22Rv1 (cell line): ENCODE results near the gene ZBTB14.
A peak's percentile ranks its signal among the peaks of the same experiment; 100 is the strongest.

ENCODE experiments used
- H3K27ac ChIP-seq: fragments of 450-650 bp; 2 replicates; pipeline ENCODE4 v1.5.1; 2017
- CTCF ChIP-seq: fragments of 450-650 bp; IDR thresholded peaks from 2 replicates; pipeline ENCODE4 v1.5.1; 2017; ENCODE audit warnings: mild to moderate bottlenecking
- ZFX ChIP-seq: fragments of 450-650 bp; IDR thresholded peaks from 2 replicates; pipeline ENCODE4 v1.6.1; 2017; ENCODE audit warnings: antibody characterized with exemption, borderline replicate concordance

The ZBTB14 gene

GRCh38 chr18:5298156-5298852 is 2.8 kb upstream of the ZBTB14 start:
- no peak overlapping the region for H3K27ac ChIP-seq
- TF ChIP-seq CTCF (no peak), ZFX (no peak)

DNA sequence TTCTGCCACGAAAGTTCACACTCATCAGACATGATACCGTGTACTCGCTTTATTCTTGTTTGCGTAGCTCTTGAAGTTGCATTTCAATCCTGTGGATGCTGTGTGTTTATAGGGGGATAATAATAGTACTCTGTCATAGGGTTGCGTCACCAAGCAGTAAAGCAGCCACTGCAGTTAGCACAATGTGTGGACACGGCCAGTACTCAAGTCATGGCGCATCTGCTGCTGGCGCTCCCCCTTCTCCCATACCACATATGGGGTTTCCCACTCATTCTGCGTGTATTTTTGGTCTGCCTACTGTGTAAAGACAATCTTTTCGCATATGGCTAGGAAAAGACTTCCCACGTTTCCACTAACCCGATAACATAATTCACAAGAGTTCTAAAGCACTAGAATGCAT is 2.1 kb upstream of the ZBTB14 start:
- H3K27ac ChIP-seq: peak overlapping the region; percentile 99; the same call in 1 of the 2 replicates
- no peak for TF ChIP-seq CTCF
- no peak for TF ChIP-seq ZFX

DNA sequence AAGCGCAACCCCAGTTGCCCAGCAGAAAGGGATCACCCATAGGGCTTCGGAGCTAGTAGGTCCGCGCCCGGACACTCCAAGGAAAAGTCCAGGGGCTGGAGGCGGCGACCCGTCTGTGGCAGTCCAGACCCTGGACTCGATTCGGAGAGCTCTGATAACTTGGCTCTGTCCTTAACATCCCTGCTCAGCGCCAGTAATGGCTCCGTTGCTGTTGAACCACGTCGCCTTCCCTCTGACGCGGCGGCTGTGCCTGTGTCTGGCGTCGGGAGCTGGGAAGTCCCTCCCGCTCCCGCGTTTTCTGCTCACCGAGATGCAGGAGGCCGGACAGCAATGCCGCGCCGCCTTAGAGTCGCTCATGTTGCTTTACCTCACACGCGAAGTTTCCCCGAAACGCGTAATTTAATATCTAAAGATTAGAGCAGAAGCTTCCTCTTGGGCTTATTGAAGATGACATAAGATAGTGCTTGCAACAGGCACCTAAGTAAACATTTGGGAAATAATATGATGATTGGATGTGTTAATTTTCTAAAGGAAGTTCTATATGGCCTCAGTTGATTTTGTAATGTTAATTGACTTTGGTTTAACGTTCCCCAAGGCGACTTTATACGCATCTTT is 1.3 kb upstream of the ZBTB14 start:
- TF ChIP-seq CTCF (no peak), ZFX (no peak)
- peak overlapping the region; percentile 99 for H3K27ac ChIP-seq

DNA sequence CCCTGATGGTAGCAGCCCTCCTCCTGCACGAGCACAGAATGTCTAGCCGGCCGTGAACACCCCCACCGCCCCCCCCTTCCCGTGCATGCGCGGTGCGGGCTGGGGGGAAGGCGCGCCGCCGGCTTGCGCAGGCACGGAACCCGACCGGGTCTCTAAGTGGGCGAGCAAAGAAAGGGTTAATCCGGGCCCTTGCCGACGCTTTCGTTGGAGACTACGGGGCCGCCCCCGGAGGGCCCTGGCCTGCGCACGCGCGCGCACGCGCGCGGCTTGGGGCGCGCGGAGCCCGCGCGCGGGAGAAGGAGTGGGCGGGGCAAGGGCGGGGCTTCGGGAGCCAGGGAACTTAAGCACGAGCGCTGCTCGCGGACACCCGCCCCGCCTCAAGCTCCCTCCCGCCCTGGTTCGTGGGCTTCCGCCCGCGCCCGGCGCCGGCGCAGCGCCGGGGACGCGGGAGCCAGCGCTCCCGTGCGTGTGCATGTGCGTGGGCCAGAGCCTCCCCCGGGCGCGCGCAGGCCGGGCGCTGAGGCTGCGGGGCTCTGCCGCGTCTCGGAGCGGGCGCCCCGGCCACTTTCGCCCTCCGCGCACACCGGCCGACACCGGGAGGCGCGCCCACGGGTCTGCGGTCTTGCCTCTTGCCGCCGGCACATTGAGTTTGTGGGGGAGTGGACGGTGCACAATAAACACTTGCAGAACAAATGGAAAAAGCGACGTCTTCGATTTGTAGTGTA is 617 bp upstream of the ZBTB14 start:
- H3K27ac ChIP-seq: peak overlapping the region; percentile 99
- TF ChIP-seq CTCF: no peak
- TF ChIP-seq ZFX: no peak

- no peak for TF ChIP-seq CTCF
- no peak for TF ChIP-seq ZFX
- H3K27ac ChIP-seq: peak overlapping the region; percentile 99
Measured at GRCh38 chr18:5294457-5295230, 882 bp downstream of the ZBTB14 start.

GRCh38 chr18:5294113-5294456 is 1.4 kb downstream of the ZBTB14 start:
- TF ChIP-seq ZFX (no peak), CTCF (no peak)

More at GRCh38 chr18:5294113-5294456, 1.4 kb downstream of the ZBTB14 start:
- peak overlapping the region; percentile 99 for H3K27ac ChIP-seq
